Caco-2 (cell line): ENCODE measurements around the gene IQGAP2. TPM values are rescaled to one million over a fixed set of nuclear protein-coding genes. Genes with fewer than 3 reads are reported as not detected.
A peak's percentile ranks its signal among the peaks of the same experiment; 100 is the strongest.

Experiments used
- BruUV-seq: library from RNA; stranded (reverse); fragments of 400-500 nt; replicated peaks from 2 replicates; lab custom pipeline; 2021; lab: Mats Ljungman, UMichigan
- CTCF ChIA-PET: fragments of 300-600 bp; sonication (Branson Sonifier 250); formaldehyde crosslinking; loops from one replicate; lab custom pipeline; 2022; ENCODE audit warnings: antibody characterized with exemption; lab: Charles Lee
- POLR2A ChIA-PET: fragments of 300-600 bp; sonication (Branson Sonifier 250); formaldehyde crosslinking; loops from one replicate; lab custom pipeline; 2022; ENCODE audit warnings: antibody characterized with exemption; lab: Charles Lee
- DNase-seq, 2 experiments: peaks; one replicate each; pipeline versions ENCODE4 v3.0.0 to v3.0.0-alpha.2; 2020 to 2022
- H3K27me3 ChIP-seq: replicated peaks from 2 replicates; pipeline ENCODE4 v1.6.0; 2011; ENCODE audit warnings: low read length; ENCODE audit not compliant: control insufficient read depth, insufficient read depth
- H3K36me3 ChIP-seq: 2 replicates; pipeline ENCODE4 v1.5.1; 2011; ENCODE audit warnings: low read length; ENCODE audit not compliant: control insufficient read depth, insufficient read depth
- H3K4me1 ChIP-seq: fragments of 250-450 bp; sonication (Bioruptor Pico); 2 replicates; pipeline ENCODE4 v1.5.1; 2020; ENCODE audit warnings: mild to moderate bottlenecking
- H3K4me3 ChIP-seq: 2 replicates; pipeline ENCODE4 v1.5.1; 2011; ENCODE audit warnings: low read depth, mild to moderate bottlenecking, control low read depth, low read length
- H3K9me3 ChIP-seq: fragments of 250-450 bp; sonication (Bioruptor Pico); 2 replicates; pipeline ENCODE4 v1.5.1; 2020; ENCODE audit warnings: mild to moderate bottlenecking, moderate library complexity
- H3K27ac Mint-ChIP-seq: one replicate; pipeline ENCODE4 v1.8.0; 2022; ENCODE audit warnings: mixed read lengths; ENCODE audit not compliant: unreplicated experiment
- H3K27me3 Mint-ChIP-seq: one replicate; pipeline ENCODE4 v1.8.0; 2022; ENCODE audit warnings: mixed read lengths; ENCODE audit not compliant: insufficient read depth, unreplicated experiment
- H3K36me3 Mint-ChIP-seq: one replicate; pipeline ENCODE4 v1.8.0; 2022; ENCODE audit warnings: mild to moderate bottlenecking, mixed read lengths; ENCODE audit not compliant: insufficient read depth, unreplicated experiment
- H3K4me1 Mint-ChIP-seq: one replicate; pipeline ENCODE4 v1.8.0; 2022; ENCODE audit warnings: low read depth, mixed read lengths; ENCODE audit not compliant: unreplicated experiment
- H3K4me3 Mint-ChIP-seq: one replicate; pipeline ENCODE4 v1.8.0; 2022; ENCODE audit warnings: mild to moderate bottlenecking, moderate library complexity, mixed read lengths; ENCODE audit not compliant: unreplicated experiment
- H3K9me3 Mint-ChIP-seq: one replicate; pipeline ENCODE4 v1.8.0; 2022; ENCODE audit warnings: mixed read lengths; ENCODE audit not compliant: unreplicated experiment
- CTCF ChIP-seq, 2 experiments: fragments of 200-600 bp in 1 of 2; IDR thresholded peaks; 1 replicate in 1 of 2; 2 replicates in 1 of 2; pipeline versions ENCODE4 v1.5.1 to v1.8.0; 2011 to 2022; ENCODE audit warnings: antibody characterized with exemption in 1 of 2, control low read depth in 1 of 2, inconsistent platforms in 1 of 2, low read depth in 1 of 2, low read length in 1 of 2, mild to moderate bottlenecking in 1 of 2, moderate library complexity in 1 of 2; ENCODE audit not compliant: insufficient read depth in 1 of 2, severe bottlenecking in 1 of 2, unreplicated experiment in 1 of 2
- intact Hi-C: fragments of 100-400 bp; cut with micrococcal nuclease; formaldehyde crosslinking; loops from one replicate; pipeline ENCODE4 v1.10.0; 2022; ENCODE audit not compliant: unreplicated experiment
- total RNA-seq: library from RNA; stranded (reverse); gene quantifications from 2 replicates; pipeline ENCODE4 v1.2.3, GENCODE V29; 2022

Gene IQGAP2
- total RNA-seq, 1 experiment from 2014 or later: 89.4 TPM

- no peaks in the 10 kb centered on the region for H3K9me3 ChIP-seq
- BruUV-seq: no TSS peak
- H3K36me3 Mint-ChIP-seq: peaks cover 24% of the 10 kb centered on the region
- ChIA-PET POLR2A (no interaction called here), CTCF (no interaction called here)
- H3K27me3 ChIP-seq: no peaks in the 10 kb centered on the region
- no peaks in the 10 kb centered on the region; the same call in 1 of the 2 replicates for H3K36me3 ChIP-seq
- no peak overlapping the region for H3K4me3 Mint-ChIP-seq
- intact Hi-C loops: no loop called here
- no peaks in the 10 kb centered on the region for H3K27me3 Mint-ChIP-seq
- no peak for TF ChIP-seq CTCF (IDR thresholded peaks at IDR 0.05; ENCODE audit: insufficient read depth in 1 of 2, low read depth in 1 of 2, low read length in 1 of 2, severe bottlenecking in 1 of 2, unreplicated experiment in 1 of 2)
- H3K4me1 Mint-ChIP-seq: peaks cover 33% of the 10 kb centered on the region
- no peak for DNase-seq
- H3K4me3 ChIP-seq: no peak overlapping the region
- peaks cover 42% of the 10 kb centered on the region for H3K4me1 ChIP-seq
- H3K9me3 Mint-ChIP-seq: peaks cover 9% of the 10 kb centered on the region
- peak overlapping the region; percentile 33 for H3K27ac Mint-ChIP-seq
Measured at GRCh38 chr5:76460104-76460503, 57.0 kb downstream of the IQGAP2 start.

- Mint-ChIP-seq H3K36me3 (peaks cover 24% of the 10 kb centered on the region), H3K27ac (no peak overlapping the region), H3K4me3 (no peak overlapping the region), H3K27me3 (no peaks in the 10 kb centered on the region), H3K9me3 (peaks cover 9% of the 10 kb centered on the region), H3K4me1 (peaks cover 23% of the 10 kb centered on the region)
- no peaks in the 10 kb centered on the region for H3K9me3 ChIP-seq
- H3K4me3 ChIP-seq: no peak overlapping the region
- H3K27me3 ChIP-seq: no peaks in the 10 kb centered on the region
- POLR2A ChIA-PET: no interaction called here
- no peak for TF ChIP-seq CTCF (IDR thresholded peaks at IDR 0.05; ENCODE audit: insufficient read depth in 1 of 2, low read depth in 1 of 2, low read length in 1 of 2, severe bottlenecking in 1 of 2, unreplicated experiment in 1 of 2)
- no peaks in the 10 kb centered on the region; the same call in 1 of the 2 replicates for H3K36me3 ChIP-seq
- no TSS peak for BruUV-seq
- intact Hi-C loops: no loop called here
- CTCF ChIA-PET: no interaction called here
- DNase-seq: no peak
- H3K4me1 ChIP-seq: peaks cover 26% of the 10 kb centered on the region
Measured at GRCh38 chr5:76462097-76462667, 59.1 kb downstream of the IQGAP2 start.

- H3K4me3 ChIP-seq: no peak overlapping the region
- no peak overlapping the region for H3K4me3 Mint-ChIP-seq
- no peaks in the 10 kb centered on the region for H3K27me3 ChIP-seq
- peaks cover 17% of the 10 kb centered on the region for H3K36me3 Mint-ChIP-seq
- no TSS peak for BruUV-seq
- H3K36me3 ChIP-seq: no peaks in the 10 kb centered on the region; the same call in 1 of the 2 replicates
- H3K9me3 Mint-ChIP-seq: no peaks in the 10 kb centered on the region
- no peak overlapping the region for H3K27ac Mint-ChIP-seq
- POLR2A ChIA-PET: interaction anchor here (0.6 kb wide), 1 partner anchor 1222 kb away, joined by 4 read pairs; no protein-coding TSS in a partner anchor
- H3K27me3 Mint-ChIP-seq: no peaks in the 10 kb centered on the region
- CTCF ChIA-PET: no interaction called here
- intact Hi-C loops: no loop called here
- no peaks in the 10 kb centered on the region for H3K9me3 ChIP-seq
- peaks cover 4% of the 10 kb centered on the region for H3K4me1 Mint-ChIP-seq
- no peak for DNase-seq
- peaks cover 17% of the 10 kb centered on the region for H3K4me1 ChIP-seq
- no peak for TF ChIP-seq CTCF (IDR thresholded peaks at IDR 0.05; ENCODE audit: insufficient read depth in 1 of 2, low read depth in 1 of 2, low read length in 1 of 2, severe bottlenecking in 1 of 2, unreplicated experiment in 1 of 2)
Measured at GRCh38 chr5:76467216-76467615, 64.1 kb downstream of the IQGAP2 start.
